Heart left ventricle (tissue), 13 donors: ENCODE measurements around the gene DPEP1.

Experiments used
- CTCF ChIP-seq, 12 donors: fragments of 200-600 bp; sonication (generic) in 4 of 12; IDR thresholded peaks; one replicate each; pipeline versions ENCODE4 v1.5.0 to v1.8.0; 2018 to 2022; ENCODE audit warnings: antibody characterized with exemption in 12 of 12, mild to moderate bottlenecking in 5 of 12
- POLR2A ChIP-seq, 2 donors: fragments of 450-650 bp; IDR thresholded peaks; one replicate each; pipeline ENCODE4 v1.6.1; 2017; ENCODE audit warnings: antibody characterized with exemption in 2 of 2, mild to moderate bottlenecking in 2 of 2, moderate library complexity in 2 of 2
- donor health status: ischemic (EF 13 %, LVEDD 7.1; RV severe dilation, severe dysfunction).
- donor health status: DM: no; HTN: yes; CAD: no.
- donor health status: DM: no; HTN: no; CAD: no.
- donor health status: ischemic (EF 25% LVEDD 6.9; RV normal size, moderate dysfunction).
- donor health status: ischemic (EF 25% LVEDD 5.7; RV mildly dilated, moderate dysfunction).
- donor health status: ischemic (EF 35%, LVEDD 5.7; RV mildly dilated, moderate dysfunction).
- donor health status: nonischemic (EF 11% LVEDD 7.7; RV severe dilation, severe dysfunction).
- donor health status: DM: yes; HTN: yes; CAD: no.
- donor health status: PGD.
- donor health status: ischemic (EF 29% LVEDD 5.4; RV normal size, mild dysfunction).
- donor health status: nonischemic (EF 23%, LVEDD 6.1; RV moderate dilation, normal function).

- no peak for TF ChIP-seq CTCF (IDR thresholded peaks at IDR 0.05)
- no peak for TF ChIP-seq POLR2A (IDR thresholded peaks at IDR 0.05)
Measured at GRCh38 chr16:89612415-89613166, 851 bp upstream of the DPEP1 start.
